LNCaP clone FGC (cell line): Measurements from ENCODE around the gene ZCCHC10.

Source experiments
- DNase-seq: peaks from one replicate; pipeline ENCODE4 v3.0.0-alpha.2; 2011; ENCODE audit warnings: low read depth
- H3K4me3 ChIP-seq: 2 replicates; pipeline ENCODE4 v1.5.1; 2011; ENCODE audit warnings: mild to moderate bottlenecking, low read depth, low read length, control low read depth
- TF ChIP-seq, protein P1 (sequence below): IDR thresholded peaks from 2 replicates; pipeline ENCODE4 v1.5.1; 2012; ENCODE audit warnings: mild to moderate bottlenecking; ENCODE audit not compliant: control insufficient read depth, insufficient read depth; ENCODE audit errors: extremely low read depth

ZCCHC10 gene

DNA sequence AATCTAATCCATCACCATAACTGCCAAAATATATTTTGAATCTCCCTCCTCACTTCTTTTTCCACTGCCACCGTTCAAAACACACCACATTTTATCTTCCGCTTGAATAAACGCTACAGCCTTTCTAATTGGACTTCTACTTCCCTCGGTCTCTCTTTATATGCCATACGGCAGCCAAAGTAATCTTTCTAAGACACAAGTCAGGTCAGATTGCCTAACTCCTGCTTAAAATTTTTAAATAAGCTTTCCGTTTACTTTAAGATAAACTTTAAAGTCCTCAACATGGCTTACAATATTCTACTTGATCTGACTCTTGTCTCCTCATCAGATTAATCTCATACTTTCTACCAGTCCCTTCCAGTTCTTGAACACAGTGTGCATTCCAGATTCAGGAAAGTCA lies 72.6 kb downstream of the ZCCHC10 start:
- H3K4me3 ChIP-seq: no peak overlapping the region
- TF ChIP-seq, protein P1, sequence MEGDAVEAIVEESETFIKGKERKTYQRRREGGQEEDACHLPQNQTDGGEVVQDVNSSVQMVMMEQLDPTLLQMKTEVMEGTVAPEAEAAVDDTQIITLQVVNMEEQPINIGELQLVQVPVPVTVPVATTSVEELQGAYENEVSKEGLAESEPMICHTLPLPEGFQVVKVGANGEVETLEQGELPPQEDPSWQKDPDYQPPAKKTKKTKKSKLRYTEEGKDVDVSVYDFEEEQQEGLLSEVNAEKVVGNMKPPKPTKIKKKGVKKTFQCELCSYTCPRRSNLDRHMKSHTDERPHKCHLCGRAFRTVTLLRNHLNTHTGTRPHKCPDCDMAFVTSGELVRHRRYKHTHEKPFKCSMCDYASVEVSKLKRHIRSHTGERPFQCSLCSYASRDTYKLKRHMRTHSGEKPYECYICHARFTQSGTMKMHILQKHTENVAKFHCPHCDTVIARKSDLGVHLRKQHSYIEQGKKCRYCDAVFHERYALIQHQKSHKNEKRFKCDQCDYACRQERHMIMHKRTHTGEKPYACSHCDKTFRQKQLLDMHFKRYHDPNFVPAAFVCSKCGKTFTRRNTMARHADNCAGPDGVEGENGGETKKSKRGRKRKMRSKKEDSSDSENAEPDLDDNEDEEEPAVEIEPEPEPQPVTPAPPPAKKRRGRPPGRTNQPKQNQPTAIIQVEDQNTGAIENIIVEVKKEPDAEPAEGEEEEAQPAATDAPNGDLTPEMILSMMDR: no peak

DNA sequence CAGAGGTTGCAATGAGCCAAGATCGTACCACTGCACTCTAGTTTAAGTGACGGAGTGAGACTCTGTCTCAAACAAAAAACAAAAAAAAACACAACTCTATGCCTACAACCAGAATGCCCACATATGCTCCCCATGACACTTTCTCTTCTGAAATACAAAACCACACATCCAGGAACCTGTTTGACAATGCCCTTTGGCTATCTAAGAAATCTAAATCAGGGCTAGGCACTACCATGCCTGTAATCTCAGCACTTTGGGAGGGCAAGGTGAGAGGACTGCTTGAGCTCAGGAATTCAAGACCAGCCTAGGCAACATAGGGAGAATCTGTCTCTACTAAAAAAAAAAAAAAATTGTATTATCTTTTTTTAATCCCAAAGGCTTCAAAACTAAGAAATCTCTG lies 73.5 kb downstream of the ZCCHC10 start:
- no peak for DNase-seq
- no peak overlapping the region for H3K4me3 ChIP-seq
- TF ChIP-seq, protein P1: no peak

More for the DNA sequence above, 72.6 kb downstream of the ZCCHC10 start:
- no peak for DNase-seq

DNA sequence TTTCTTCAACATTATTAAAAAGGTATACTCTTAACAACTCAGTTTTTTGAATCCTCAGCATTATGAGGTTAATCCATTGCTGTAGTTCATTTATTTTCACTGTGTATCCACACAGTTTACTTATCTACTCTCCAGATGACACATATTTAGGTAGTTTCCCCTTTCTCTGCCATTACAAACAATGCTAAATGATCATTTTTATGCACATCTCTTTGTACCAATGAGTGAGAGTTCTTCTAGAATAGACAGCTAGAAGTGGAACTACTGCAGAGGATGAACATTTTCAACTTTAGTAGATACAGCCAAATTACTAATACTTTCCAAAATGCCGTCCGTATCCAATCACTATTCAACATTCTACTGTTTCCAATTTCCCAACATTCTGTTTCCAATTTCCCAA lies 74.5 kb downstream of the ZCCHC10 start:
- no peak overlapping the region for H3K4me3 ChIP-seq
- no peak for DNase-seq
- TF ChIP-seq, protein P1: no peak

DNA sequence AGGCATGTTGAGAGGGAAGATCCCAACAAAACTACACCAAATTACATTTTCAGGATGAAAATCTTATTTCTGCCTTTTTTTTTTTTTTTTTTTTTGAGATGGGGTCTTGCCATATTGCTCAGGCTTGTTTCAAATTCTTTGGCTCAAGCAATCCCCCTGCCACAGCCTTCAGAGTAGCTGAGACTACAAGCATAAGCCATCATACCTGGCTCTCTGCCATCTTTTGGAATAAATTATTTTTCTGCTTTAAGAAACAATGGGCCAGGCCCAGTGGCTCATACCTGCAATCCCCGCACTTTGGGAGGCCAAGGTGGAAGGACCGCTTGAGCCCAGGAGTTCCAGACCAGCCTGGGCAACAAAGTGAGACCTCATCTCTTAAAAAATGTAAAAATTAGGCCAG lies 77.2 kb downstream of the ZCCHC10 start:
- no peak for DNase-seq
- TF ChIP-seq, protein P1: no peak
- no peak overlapping the region for H3K4me3 ChIP-seq

DNA sequence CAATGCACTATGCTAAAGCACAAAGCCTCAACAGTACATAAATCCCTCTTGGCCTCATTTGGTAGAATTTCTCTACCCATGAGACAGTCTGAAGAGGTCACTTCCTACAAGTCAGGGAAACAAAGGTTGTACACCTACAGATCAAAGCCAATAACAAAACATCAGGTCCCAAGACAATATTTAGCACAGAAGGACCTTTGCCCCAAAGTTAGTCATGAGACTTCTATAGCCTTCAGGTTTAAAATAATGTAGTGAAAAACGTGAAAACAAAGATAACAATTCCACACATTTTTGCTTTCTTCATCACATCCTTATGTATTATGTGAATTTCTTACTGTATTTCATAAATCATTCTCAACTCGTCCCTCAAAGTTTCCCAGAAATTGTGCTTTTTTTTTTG lies 78.7 kb downstream of the ZCCHC10 start:
- no peak for DNase-seq
- TF ChIP-seq, protein P1: no peak
- no peak overlapping the region for H3K4me3 ChIP-seq
